Thoracic aorta (tissue), 2 donors: ENCODE measurements around the gene ATP7B. TPM values are rescaled to one million over a fixed set of nuclear protein-coding genes. Genes with fewer than 3 reads are reported as not detected.

Experiments
- ATAC-seq: fragments of 150-250 bp; one replicate; pipeline ENCODE4 v1.8.0; 2017; ENCODE audit warnings: low read depth; ENCODE audit not compliant: insufficient number of reproducible peaks, low FRiP score
- DNase-seq: peaks from one replicate; pipeline ENCODE4 v3.0.0-alpha.2; 2020; ENCODE audit warnings: low spot score
- H3K27ac ChIP-seq, 2 donors: fragments of 200-600 bp; sonication (generic); 1 replicate in 1 of 2; 2 replicates in 1 of 2; pipeline ENCODE4 v1.5.1; 2016; ENCODE audit warnings: mild to moderate bottlenecking in 2 of 2, moderate library complexity in 2 of 2
- H3K27me3 ChIP-seq: fragments of 200-600 bp; sonication (generic); replicated peaks from 2 replicates; pipeline ENCODE4 v1.6.0; 2016; ENCODE audit warnings: mild to moderate bottlenecking; ENCODE audit not compliant: insufficient read depth
- H3K36me3 ChIP-seq: fragments of 200-600 bp; sonication (generic); one replicate; pipeline ENCODE4 v1.5.1; 2016
- H3K4me1 ChIP-seq, 2 donors: fragments of 200-600 bp; sonication (generic); 1 replicate in 1 of 2; 2 replicates in 1 of 2; pipeline versions ENCODE4 v1.5.1 to v1.6.0; 2016; ENCODE audit warnings: low read depth in 2 of 2, mild to moderate bottlenecking in 1 of 2; ENCODE audit not compliant: control insufficient read depth in 1 of 2
- H3K4me3 ChIP-seq: fragments of 200-600 bp; sonication (generic); 2 replicates; pipeline ENCODE4 v1.5.1; 2016; ENCODE audit warnings: mild to moderate bottlenecking
- H3K9me3 ChIP-seq: fragments of 200-600 bp; sonication (generic); 2 replicates; pipeline ENCODE4 v1.5.1; 2016
- CTCF ChIP-seq: fragments of 200-600 bp; sonication (generic); IDR thresholded peaks from one replicate; pipeline ENCODE4 v1.5.1; 2019; ENCODE audit warnings: antibody characterized with exemption
- total RNA-seq, 2 donors: library from RNA; depleted of rRNA; stranded (reverse); fragments of >200 nt; gene quantifications; one replicate each; pipeline versions ENCODE4 v1.1.0 to v1.2.3, GENCODE V29; 2016

ATP7B gene
- total RNA-seq, 2 donors from 2014 or later, result 6.8 to 7.1 TPM

- TF ChIP-seq CTCF, result no peak
- H3K4me3 ChIP-seq, result no peak overlapping the region
- ATAC-seq (no peak), DNase-seq (no peak)
- H3K27ac ChIP-seq, result no peak overlapping the region
- H3K9me3 ChIP-seq, result no peaks in the 10 kb centered on the region
- H3K4me1 ChIP-seq, result no peaks in the 10 kb centered on the region
- H3K36me3 ChIP-seq, result no peaks in the 10 kb centered on the region
- no peaks in the 10 kb centered on the region for H3K27me3 ChIP-seq
These were observed 53.7 kb downstream of the ATP7B start for GRCh38 chr13:51957377-51958216.

- Histone ChIP-seq H3K9me3 (no peaks in the 10 kb centered on the region), H3K4me1 (no peaks in the 10 kb centered on the region), H3K27me3 (no peaks in the 10 kb centered on the region), H3K4me3 (no peak overlapping the region), H3K36me3 (no peaks in the 10 kb centered on the region), H3K27ac (no peak overlapping the region)
- no peak for ATAC-seq
- TF ChIP-seq CTCF, result no peak
- no peak for DNase-seq
These were observed 54.5 kb downstream of the ATP7B start for GRCh38 chr13:51956717-51957116.

GRCh38 chr13:51955816-51956603 is 55.2 kb downstream of the ATP7B start:
- DNase-seq (no peak), ATAC-seq (no peak)
- TF ChIP-seq CTCF, result no peak
- no peaks in the 10 kb centered on the region for H3K36me3 ChIP-seq
- no peak overlapping the region for H3K27ac ChIP-seq
- H3K9me3 ChIP-seq, result no peaks in the 10 kb centered on the region
- H3K4me3 ChIP-seq, result no peak overlapping the region
- H3K27me3 ChIP-seq, result no peaks in the 10 kb centered on the region
- no peaks in the 10 kb centered on the region for H3K4me1 ChIP-seq

GRCh38 chr13:51955281-51955771 is 55.9 kb downstream of the ATP7B start:
- H3K27ac ChIP-seq, result no peak overlapping the region
- ATAC-seq (no peak), DNase-seq (no peak)
- no peaks in the 10 kb centered on the region for H3K36me3 ChIP-seq
- H3K4me1 ChIP-seq, result no peaks in the 10 kb centered on the region
- no peak for TF ChIP-seq CTCF
- no peak overlapping the region for H3K4me3 ChIP-seq
- no peaks in the 10 kb centered on the region for H3K27me3 ChIP-seq
- H3K9me3 ChIP-seq, result no peaks in the 10 kb centered on the region
